ENCODE results near the gene HOXA10.

HOXA10 gene

DNA sequence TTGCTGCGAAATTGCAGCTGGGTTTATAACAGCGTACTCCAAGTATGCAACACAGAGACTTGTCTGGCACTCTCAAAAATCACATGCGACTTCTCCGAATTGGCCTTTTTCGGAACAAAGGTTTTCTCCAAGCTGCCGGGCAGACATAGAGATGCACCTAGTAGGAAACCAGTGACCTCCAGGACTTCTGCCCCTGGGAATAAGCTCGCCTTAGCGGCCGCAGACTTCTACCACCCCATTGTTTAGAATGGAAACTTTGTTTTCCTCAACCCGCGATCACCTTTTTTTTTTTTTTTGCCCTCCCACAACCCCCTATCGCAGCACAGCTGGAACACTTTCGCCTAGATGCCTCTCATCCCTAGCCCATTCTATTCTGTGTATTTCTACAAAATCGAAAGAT is 4.9 kb upstream of the HOXA10 start:
- no peak for DNase-seq

DNA sequence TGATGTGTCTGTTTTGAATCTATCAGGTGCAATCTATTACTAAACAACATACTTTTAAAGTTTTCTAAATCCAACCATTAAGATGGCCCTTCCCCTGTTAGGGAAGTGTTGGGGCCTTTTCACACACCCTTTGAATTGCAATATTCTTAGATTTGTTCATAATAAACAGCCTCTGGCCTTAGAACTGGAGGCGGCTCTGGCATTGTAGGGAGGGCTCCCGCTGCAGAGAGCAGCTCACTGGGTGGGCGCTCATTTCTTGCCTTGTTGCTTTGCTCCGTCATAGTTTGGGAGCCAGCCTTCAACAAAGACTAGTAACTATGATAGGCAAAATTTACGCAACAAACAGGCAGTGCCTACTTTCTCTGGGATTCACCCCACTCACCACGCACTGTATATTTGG is 4.2 kb upstream of the HOXA10 start:
- no peak for DNase-seq

DNA sequence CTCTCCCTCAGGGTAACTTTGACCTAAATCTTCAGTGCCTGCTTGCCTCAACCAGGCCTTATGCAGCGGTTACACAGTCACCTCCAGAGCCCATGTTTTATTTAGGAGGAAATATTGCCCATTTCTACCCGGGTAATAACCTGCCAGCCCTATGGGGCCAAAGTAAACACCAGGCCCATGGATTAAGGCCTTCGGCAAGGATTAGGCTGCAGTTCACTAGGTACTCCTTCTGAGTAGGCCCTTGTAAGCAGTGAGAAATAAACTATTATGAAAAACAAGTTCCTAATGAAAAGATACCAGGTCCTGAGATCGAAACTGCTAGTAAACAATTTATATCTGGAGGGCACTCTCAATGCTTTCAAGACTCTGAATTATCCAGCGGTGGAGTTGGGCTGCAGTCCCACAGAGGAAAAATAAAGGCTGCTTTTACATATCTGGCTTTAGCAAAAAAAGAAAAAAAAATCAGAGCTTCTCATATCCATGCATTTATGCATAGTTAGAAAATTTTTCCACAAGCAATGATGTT is 3.7 kb upstream of the HOXA10 start:
- DNase-seq, result no peak

DNA sequence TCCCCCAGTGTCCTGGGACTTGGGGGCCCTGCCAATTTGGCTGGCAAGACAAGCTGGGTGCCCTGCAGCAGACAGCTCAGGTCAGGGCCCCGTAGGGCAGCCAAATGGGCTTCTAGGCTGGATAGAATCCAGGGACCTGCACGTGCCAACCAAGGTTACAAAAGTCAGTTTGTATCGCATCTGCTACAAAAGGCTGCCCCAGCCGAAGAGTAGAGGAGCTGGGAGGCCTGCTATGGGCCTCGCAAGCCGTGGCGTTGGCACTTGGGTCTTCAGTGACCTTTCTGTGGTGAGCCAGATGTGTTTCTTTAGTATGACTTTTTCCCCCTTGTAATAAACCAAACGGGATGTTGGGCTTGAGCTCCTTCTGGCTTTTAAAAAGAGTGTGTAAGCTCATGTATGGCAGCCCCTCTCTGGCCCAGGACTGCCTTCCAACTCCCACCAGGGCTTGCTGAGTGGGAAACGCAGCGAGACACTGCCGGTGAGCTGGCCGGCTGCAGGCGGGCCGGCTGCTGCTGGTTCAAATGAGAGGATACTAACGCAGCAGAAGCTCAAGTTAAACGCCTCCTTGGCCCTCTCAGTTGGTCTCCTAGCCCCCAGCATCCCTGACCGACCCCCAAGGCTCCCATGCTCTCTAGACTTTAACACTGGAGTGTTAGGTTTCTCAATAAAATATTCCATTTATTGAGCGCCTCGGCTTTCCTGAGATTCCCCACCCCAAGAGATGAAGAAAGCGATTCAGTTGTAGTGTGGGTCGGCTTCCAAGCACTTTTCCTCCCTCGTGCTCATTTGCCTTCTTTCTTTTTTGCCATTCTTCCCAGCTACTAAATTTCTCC is 3.1 kb upstream of the HOXA10 start:
- DNase-seq, result no peak

DNA sequence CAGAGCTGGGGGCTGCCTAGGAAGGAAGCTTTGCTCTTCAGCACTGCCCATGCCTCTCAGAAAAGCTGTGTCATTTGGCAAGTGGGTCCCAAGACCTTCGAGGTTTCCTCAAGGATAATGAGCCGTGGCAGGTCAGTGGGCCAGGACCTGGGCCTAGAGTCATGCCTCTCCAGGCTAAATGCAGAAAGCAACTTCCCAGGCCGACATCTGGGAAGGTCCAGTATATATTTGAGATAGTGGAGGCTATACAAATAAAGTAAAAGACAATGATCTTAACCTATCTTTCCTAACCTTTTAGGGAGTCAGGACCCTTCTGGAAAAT is 2.4 kb upstream of the HOXA10 start:
- DNase-seq, result no peak

DNA sequence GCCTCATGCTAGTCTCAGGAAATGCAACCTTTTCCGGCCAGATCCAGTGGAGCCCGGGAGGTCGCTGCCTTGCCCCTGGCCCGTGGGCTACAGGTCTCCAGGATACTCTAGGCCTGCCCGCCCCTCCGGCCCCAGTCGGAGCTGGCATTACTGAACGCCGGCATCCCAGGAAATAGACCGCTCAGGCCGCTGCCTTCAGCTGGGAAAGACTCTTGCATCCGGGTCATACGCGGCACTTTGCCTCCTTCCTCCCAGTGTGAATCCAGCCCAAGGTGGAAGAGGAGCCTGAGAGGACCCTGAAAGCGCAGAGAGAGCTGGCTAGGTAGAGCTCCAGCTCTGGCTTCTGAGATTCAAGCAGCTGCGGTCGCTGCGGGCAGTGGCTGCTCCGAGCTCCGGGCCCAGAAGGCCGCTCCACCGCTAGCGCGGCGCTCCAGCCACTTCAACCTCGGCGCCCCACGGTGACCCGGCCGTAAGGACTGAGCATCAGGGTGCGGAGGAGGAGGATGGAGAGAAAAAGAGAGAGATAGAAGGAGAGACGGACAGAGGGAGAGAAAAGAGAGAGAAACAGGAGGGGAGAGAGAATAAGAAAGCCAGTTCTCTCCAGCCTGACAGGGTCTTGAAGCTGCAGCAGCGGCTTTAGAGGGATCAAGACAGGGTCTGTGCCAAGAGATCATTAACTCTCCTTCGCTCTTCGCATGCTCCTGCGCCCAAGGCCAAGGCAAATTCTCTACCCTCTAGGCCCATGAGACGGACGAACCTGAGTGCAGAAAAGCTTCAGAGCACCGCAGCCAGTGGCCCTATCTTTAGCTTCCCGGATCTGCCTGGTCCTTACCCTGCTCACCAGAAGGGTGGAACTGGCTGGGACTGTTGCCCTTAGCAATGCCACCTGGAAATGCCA is 1.8 kb upstream of the HOXA10 start:
- peak; percentile 51 for DNase-seq

DNA sequence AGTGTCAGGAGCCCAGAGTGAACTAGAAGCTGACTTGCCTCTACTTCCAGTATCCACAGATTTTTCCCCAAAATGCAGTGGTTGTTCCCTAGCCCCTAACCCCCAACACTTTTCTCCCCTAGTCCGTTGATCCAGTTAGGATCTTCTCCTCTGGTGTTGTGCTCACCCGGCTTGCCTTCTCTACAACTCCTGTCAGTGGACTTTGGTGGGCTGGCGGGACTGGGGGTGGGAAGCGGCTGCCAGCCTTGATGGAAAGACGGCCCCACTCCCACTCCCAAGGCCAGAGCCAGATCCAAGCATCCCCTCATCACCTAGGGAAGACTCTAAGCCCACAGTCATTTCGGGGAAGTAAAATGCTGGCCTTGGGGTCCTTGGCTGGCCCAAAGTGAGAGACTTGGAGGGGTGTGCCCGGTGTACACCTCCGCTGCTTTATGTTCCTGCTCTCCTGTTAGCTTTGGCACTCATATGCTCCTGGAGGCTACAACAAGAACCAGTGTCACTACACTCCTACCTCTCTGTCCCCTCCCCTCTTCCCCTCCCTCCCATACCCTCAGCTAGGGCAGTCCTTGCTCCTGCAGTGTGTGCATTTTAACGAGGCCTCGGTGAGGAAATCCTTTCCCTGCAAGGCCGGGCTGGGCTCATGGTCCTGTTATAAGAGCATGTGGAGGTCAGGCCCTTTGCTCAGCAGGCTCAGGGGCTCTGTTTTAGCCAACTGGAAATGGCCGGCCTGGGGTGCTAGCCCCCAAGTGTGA is 930 bp upstream of the HOXA10 start:
- DNase-seq, result no peak

DNA sequence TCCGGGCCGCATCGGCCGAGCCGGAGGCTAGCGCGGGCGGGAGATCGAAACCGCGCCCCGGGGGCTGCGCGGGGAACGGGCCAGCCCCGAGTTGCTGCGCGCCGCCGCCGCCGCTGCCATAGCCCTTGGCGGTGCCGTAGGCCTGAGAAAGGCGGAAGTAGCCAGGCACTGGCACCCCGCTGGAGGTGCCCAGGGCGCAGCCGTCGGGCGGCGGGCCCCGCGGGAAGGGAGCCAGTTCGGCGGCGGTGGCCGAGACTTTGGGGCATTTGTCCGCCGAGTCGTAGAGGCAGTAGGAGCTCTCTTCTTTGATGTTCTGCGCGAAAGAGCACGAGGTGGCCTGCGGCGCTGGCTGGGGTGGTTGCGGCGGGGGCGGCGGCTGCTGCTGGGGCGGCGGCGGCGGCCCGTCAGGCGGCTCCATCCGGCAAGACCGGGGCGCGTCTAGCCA is 587 bp downstream of the HOXA10 start:
- DNase-seq, result peak; percentile 81

DNA sequence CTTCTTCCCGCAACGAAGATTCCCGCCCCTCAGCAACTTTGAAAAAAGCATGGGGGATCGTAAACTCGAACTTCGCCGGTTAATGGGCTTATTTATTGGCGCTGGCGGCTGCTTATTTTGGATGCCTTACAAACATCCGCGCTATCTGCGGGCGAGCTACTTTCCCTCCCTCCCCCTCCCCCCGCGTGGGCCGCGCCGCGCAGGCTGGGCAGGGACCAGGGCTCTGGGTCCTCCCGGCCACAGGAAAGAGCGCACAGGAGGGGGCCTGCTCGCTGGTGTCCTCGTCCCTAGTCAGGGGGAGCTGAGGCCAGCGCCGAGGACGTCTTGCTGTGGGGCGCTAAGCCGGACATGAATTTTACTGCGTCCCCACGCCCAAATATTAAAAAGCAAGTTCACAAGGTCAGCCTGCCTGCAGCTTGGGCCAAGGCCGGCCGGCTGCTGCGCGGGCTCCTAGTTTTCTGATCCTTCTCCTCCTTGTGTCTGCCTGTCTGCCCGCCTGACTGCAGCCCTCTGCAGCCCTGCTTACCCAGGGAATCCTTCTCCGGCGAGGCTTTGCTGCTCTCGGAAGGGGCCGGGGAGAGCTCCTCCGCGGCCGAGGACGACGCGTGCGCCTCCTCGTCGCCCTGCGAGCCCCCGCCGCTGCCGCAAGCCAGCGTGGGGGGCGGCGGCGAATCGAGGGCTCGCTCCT is 1.2 kb downstream of the HOXA10 start:
- DNase-seq, result peak; percentile 81

DNA sequence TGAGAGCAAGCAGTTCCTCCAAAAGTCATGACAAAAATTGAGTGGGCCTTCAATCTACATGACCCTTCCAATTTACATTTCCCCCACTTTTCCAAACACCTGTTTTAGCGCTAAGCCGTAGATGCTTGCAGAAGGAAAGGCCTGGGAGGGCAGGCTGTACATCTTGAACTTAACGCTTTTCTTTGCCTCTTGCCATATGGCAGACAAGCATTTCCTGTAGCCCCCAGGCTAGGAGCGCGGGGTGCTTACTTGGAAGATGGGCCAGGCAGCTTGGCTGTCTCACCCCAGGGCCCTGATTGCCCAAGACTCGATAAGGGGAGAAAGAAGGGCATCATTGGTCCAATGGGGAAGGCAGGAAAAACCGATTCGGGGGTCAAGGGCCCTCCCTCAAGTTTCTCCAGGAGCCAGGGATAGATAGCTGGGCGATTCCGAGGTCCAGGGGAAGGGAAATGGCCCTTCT is 1.8 kb downstream of the HOXA10 start:
- no peak for DNase-seq

DNA sequence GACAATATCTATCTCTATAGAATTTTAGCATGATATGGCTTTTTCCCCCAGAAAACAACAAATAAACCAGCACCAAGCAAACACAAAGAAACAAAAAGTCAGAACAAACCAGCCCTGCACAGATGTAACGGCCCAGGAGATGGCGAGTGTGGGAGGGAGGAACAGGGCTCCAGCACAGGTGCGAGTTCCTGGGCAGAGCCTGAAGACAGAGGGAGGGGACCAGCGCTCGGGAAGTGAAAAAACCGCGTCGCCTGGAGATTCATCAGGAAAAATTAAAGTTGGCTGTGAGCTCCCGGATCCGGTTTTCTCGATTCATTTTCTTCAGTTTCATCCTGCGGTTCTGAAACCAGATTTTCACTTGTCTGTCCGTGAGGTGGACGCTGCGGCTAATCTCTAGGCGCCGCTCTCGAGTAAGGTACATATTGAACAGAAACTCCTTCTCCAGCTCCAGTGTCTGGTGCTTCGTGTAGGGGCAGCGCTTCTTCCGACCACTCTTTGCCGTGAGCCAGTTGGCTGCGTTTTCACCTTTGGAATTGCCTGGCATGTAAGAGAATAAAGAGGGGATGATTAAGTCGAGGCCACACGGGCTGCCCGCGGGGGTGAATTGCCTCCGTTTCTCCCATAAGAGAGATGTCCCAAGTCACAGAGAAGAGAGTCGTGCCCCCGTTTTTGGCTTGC is 2.3 kb downstream of the HOXA10 start:
- DNase-seq, result peak; percentile 77

DNA sequence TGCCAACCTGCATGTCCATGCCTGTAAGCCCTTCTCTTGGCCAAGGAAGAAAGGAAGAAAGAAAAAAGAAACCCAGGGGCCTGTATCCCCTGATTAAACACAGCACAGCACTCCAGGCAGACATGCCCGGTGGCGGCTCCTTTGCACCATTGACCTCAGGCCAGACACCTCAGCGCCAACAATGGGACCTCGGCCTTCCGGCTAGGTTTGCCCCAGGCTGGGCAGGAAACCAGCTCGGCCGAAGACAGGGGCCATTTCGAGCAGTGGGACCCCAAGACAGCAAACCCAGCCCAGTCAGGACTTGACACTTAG is 2.8 kb downstream of the HOXA10 start:
- no peak for DNase-seq

DNA sequence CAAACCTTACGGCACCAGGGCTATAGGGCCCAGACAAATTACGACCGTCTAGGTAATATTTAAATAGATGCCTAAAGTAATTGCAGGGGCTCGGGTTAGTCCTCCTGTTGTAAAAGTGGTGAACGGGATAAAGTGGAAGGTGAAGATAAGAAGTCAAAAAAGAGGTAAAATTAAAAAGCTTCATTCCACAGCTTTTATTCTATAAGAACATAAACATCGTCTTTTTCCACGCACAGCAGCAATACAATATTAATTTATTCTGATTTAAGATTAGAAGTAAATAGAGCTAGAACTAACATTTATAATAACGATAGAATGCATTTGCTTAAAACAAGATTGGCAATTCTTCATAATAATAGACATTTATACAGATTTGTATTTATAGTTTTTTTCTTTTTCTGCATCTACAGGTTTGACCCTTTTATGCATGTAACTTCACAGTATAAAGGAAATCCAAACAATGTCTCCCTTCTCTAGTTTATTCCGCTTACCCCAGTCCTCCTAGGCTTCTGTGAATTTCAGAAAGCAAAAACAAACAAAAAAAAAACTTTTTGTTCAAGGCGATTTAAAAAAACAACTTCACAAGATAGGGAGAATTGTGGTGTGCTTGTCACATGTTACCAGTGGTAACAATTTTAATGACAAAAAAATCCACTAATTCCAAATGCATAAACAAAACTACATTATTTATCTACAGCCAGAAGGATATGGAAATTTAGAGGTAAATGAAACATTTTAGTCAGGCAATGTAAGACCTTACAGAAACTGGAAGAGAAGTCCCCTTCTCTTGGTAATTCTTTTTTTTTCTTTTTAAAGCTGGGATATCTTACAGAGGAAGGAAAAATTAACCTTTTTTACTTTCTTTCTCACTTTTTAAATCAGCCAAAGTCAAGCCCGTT is 3.4 kb downstream of the HOXA10 start:
- DNase-seq, result no peak

DNA sequence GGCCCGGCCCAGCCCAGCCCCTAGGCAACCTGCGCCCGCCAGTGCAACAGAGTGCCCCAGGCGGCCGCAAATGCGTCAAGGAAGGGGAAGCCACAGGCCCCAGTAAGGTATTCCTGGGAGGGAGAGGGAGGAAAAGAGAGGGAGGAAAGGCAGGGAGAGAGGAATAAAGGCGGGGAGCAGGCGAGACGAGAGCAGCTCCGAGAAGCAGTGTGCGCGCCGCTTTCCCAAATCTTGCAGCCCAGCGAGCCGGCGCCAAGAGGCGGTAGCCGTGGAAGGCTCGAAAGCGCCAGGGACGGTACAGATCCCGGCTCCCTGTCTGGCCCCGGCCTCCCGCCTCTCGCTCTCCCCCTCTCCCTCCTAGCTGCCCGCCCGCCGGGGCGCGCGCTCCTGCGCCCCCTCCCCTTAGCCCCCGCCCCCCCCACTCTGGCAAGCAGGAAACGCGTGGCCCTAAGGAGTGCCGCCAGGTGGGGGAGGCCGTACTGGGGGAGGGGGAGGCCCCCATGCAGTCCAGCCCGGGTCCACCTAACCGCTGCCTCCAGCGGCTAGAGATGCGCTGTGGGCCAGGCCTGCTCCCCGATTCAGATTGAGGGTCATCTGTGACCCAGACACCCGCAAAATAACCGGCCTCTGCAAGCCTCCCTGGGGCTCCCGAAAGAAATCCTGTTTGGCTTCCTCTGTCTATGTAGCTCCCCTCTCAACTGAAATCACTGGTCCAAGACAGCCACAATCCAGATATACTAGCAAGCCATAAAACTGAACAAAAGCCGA is 4.3 kb downstream of the HOXA10 start:
- peak; percentile 83 for DNase-seq

DNA sequence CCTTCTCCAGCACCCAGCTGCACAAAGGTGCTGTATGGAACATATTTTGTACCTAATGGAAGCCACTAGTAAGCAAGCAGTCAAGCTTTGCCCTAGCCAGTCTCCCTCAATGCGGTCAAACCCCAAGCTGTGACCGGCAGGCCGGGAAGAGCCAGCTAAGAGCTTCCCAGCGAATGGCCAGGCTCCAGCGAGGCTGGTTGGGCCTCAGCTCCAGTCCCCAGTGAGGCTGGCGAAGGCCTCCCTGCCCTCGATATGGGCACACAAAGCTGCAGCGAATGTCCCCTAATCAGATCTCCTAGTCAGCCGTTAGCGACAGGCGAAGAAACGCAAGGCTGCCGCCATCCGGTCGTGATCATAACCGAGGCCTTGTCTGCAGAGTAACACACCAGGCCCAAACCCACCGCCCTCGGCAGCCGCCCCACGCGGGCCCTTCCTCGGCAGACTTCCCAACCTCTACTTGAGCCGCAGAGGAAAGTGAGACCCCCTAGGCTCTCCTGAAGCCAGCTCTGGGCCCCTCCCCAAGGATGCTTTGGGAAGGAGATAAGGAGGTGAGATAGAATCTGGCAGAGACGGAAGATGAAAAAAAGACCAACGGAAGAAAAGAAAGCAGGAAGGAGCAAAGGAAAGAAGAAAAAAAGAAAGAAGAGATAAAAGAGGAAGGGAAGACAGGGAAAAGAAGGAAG is 5.7 kb downstream of the HOXA10 start:
- no peak for DNase-seq

DNA sequence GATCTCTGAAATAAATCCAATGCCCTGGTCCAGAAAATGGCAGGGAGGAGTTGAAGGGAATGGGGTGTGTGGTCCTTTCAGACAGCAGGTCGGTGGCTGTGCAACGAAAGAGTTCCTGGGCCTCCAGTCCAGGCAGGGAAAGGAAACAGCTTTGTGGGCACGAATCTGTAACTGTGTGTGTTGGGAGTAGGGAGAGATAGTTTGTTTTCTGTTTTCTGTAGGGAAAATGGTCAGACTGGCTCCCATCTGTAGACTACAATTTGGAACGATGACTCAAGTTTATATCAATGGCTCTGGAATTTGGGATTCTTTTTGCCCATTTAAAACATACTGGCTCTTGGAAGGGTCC is 6.2 kb downstream of the HOXA10 start:
- no peak for DNase-seq

DNA sequence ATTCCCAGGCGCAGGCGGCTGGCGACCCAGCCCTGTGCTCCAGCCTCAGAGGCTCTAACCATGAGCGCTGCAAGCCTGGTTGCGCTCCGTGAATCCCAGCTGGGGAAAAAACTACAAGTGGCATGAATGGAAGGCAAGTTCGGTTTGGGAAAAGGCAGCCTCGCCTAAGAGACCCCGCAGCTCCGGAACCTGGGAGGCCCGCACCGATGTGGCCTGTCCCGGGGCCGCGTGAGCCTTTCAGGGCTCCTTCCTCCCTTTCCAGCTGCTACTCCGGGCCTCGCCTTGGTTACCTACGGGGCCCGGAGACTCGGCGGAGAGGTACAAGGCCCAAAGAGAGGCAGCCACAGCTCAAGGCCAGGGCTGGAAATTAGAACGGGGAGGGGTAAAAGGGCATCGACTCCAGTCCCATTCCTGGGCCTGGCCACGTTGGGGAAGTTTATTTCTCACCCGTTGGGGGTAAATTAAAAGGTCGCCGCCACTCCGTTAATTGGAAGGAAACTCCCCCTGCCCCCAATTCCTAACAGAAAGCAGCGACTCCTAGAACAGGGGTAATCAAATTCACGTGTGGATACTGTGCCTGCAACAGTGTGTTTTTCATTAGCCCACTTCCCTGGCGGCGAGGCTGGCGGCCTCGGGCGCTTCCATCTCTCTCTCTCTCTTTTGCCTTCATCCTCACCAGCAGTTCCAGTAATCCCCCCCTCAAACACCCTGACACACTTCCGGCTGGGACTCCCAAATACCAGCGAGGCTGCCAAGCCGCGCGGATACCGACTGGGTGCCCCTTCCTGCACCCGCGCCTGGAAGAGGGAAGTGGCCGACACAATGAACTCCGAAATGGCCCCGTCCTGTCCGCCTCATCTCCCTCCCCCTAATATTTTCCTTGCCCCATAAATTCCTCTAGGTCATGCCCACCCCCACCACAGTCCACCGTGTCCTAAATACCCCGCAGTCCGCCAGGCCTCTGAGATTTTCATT is 7.3 kb downstream of the HOXA10 start:
- no peak for DNase-seq

DNA sequence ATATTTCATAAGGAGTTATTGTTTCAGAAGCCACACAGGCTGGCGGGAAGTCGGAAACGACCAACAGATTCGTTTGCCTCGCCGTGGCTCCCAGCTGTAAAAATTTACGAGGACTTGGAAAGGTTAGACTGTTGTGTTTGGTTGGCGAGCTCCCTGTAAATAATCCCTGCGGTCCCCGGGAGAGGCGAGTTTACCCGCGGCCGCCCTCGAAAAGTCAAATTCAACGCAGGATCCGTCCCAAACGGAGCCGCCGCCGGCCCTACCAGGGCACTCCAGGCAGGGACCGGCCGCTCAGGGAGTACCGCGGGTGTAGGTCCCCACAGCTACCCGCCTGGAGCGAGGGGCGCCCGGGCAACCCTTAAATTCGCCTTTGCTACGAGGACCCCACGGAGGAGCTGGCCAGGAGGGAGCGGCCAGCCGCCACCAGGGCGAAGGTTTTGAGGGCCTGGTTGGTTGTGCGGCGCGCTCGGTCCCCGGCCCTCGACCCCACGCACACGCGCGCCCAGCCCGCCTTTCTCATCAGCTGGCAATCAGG is 8.1 kb downstream of the HOXA10 start:
- DNase-seq, result no peak
